Activated CD8-positive, alpha-beta T cell treated with anti-CD3 and anti-CD28 coated beads for 36 hours (primary cell): Measurements from ENCODE around the gene ADM2. TPM values are rescaled to one million over a fixed set of nuclear protein-coding genes. Genes with fewer than 3 reads are reported as not detected.
A peak's percentile ranks its signal among the peaks of the same experiment; 100 is the strongest.

Source experiments
- ATAC-seq: fragments of 200-7000 bp; cut with Tn5 transposase; one replicate; pipeline ENCODE4 v1.10.0; 2021; ENCODE audit warnings: mild to moderate bottlenecking, moderate library complexity
- CTCF ChIA-PET: fragments of 350-600 bp; sonication (Branson Sonifier 250); formaldehyde crosslinking; loops from one replicate; lab custom pipeline; 2021; ENCODE audit warnings: antibody characterized with exemption; lab: Charles Lee
- POLR2A ChIA-PET: fragments of 350-600 bp; sonication (Branson Sonifier 250); formaldehyde crosslinking; loops from one replicate; lab custom pipeline; 2021; ENCODE audit warnings: antibody characterized with exemption; lab: Charles Lee
- DNase-seq: peaks from one replicate; pipeline ENCODE4 v3.0.0-alpha.2; 2020
- H3K27ac Mint-ChIP-seq: one replicate; pipeline ENCODE4 v1.8.0; 2021; ENCODE audit warnings: mild to moderate bottlenecking, mixed read lengths
- H3K27me3 Mint-ChIP-seq: one replicate; pipeline ENCODE4 v1.8.0; 2021; ENCODE audit warnings: mixed read lengths
- H3K36me3 Mint-ChIP-seq: one replicate; pipeline ENCODE4 v1.8.0; 2021; ENCODE audit warnings: low read depth, mixed read lengths
- H3K4me1 Mint-ChIP-seq: one replicate; pipeline ENCODE4 v1.8.0; 2021; ENCODE audit warnings: low read depth, mixed read lengths
- H3K4me3 Mint-ChIP-seq: one replicate; pipeline ENCODE4 v1.8.0; 2021; ENCODE audit warnings: mild to moderate bottlenecking, moderate library complexity, mixed read lengths
- H3K9me3 Mint-ChIP-seq: one replicate; pipeline ENCODE4 v1.8.0; 2021; ENCODE audit warnings: mixed read lengths
- CTCF ChIP-seq: fragments of 200-600 bp; IDR thresholded peaks from one replicate; pipeline ENCODE4 v1.8.0; 2022; ENCODE audit warnings: antibody characterized with exemption, mild to moderate bottlenecking
- intact Hi-C: fragments of 100-400 bp; cut with micrococcal nuclease; formaldehyde crosslinking; loops from one replicate; pipeline ENCODE4 v1.10.0; 2022
- total RNA-seq, 2 experiments: library from RNA; stranded (reverse); gene quantifications; one replicate each; pipeline ENCODE4 v1.2.3, GENCODE V29; 2021

Gene ADM2
- total RNA-seq, 2 experiments from 2014 or later, result 5.5 to 6.8 TPM

DNA sequence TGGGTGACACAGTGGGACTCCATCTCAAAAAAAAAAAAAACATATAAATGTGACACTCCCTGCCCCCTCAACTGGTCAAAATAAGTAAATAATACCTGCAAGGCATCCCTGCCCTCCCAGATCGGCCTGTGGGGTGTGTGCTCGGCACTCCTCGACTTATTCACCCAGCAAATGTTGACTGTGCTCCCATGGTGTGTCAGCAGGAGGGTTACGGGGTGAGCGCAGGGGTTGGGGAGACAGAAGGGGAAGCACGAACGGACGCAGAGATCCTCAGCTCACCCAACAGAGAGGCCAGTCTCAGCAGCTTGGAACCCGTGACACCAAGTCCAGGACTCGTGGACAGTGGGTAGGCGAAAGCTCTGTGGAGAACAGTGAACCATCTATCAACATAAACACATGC is 1.6 kb upstream of the ADM2 start:
- no peak for ATAC-seq
- Mint-ChIP-seq H3K4me3 (peak overlapping the region; percentile 65), H3K4me1 (peaks cover 8% of the 10 kb centered on the region), H3K36me3 (no peaks in the 10 kb centered on the region), H3K27me3 (peaks cover 6% of the 10 kb centered on the region), H3K27ac (no peak overlapping the region), H3K9me3 (no peaks in the 10 kb centered on the region)
- no peak for TF ChIP-seq CTCF
- ChIA-PET POLR2A (interaction anchor here (0.8 to 1.2 kb wide), 2 partner anchors 17 to 515 kb away, joined by 3 read pairs; no protein-coding TSS in a partner anchor), CTCF (interaction anchor here (0.9 to 1.2 kb wide), 3 partner anchors 19 to 141 kb away, joined by 3 read pairs; partner anchors contain the start of gene SCO2)
- DNase-seq, result no peak
- intact Hi-C loops, result no loop called here

DNA sequence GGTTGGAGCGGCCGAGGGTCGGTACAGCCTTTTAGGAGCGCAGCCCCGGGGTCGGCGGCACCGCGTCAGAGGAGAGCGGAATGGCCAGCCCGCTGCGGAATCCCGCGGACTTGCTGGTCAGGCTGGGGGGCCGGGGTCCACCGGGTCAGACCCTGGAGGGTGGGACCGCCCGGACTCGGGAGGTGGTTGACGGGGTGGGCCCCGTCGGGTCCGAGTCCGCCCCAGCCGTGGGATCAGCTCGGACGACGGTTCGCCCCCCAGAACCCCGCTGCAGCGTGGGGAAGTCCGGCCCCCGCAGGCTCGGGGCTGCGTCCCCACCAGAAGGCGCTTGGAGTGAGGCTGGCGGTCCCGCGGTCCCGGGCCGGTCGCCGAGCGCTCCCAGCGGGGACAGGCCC is 301 bp upstream of the ADM2 start:
- CTCF ChIA-PET, result interaction anchor here (0.8 to 1.0 kb wide), 2 partner anchors 17 to 18 kb away, joined by 3 to 5 read pairs; no protein-coding TSS in a partner anchor
- Mint-ChIP-seq H3K27ac (no peak overlapping the region), H3K36me3 (no peaks in the 10 kb centered on the region), H3K4me1 (peaks cover 3% of the 10 kb centered on the region), H3K4me3 (peak overlapping the region; percentile 65), H3K9me3 (no peaks in the 10 kb centered on the region), H3K27me3 (peaks cover 6% of the 10 kb centered on the region)
- no peak for TF ChIP-seq CTCF
- intact Hi-C loops, result no loop called here
- POLR2A ChIA-PET, result interaction anchor here (0.7 kb wide), 1 partner anchor 45 kb away, joined by 3 read pairs; the partner anchor contains the start of gene SCO2
- no peak for DNase-seq
- no peak for ATAC-seq

- H3K27ac Mint-ChIP-seq, result peak overlapping the region; percentile 63
- H3K4me1 Mint-ChIP-seq, result peaks cover 3% of the 10 kb centered on the region
- CTCF ChIA-PET, result interaction anchor here (0.8 to 1.0 kb wide), 3 partner anchors 10 to 16 kb away, joined by 3 to 5 read pairs (median 3); no protein-coding TSS in a partner anchor
These were observed 1.0 kb downstream of the ADM2 start for GRCh38 chr22:50482107-50483074.

DNA sequence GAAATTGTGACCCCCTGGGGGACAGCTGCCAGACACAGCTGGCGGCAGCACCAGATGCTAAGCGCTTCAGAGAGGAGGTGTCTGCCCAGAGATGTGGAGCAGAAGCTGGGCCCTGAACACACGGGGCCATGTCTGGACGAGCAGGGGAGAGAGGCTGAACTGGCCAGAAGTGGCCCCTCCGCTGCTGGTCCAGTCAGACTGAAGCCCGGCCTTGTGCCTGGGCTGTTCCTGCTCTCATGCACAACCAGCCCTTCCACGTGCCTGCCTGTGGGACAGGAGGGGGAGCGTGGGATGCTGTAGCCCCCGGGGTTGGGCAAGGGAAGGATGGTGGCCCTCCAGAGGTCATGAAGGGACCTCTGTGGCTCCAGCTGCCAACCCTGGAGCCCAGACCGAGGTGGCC is 1.8 kb downstream of the ADM2 start:
- Mint-ChIP-seq H3K27me3 (peaks cover 6% of the 10 kb centered on the region), H3K27ac (no peak overlapping the region), H3K4me3 (peak overlapping the region; percentile 19), H3K36me3 (no peaks in the 10 kb centered on the region), H3K4me1 (peaks cover 3% of the 10 kb centered on the region), H3K9me3 (no peaks in the 10 kb centered on the region)
- DNase-seq (no peak), ATAC-seq (no peak)
- CTCF ChIA-PET, result interaction anchor here (0.8 kb wide), 1 partner anchor 11 kb away, joined by 3 read pairs; no protein-coding TSS in a partner anchor
- TF ChIP-seq CTCF, result no peak
- POLR2A ChIA-PET, result interaction anchor here (0.6 to 3.3 kb wide), 3 partner anchors 8 to 14 kb away, joined by 4 to 11 read pairs (median 4); no protein-coding TSS in a partner anchor
- intact Hi-C loops, result no loop called here

More at GRCh38 chr22:50482107-50483074, 1.0 kb downstream of the ADM2 start:
- POLR2A ChIA-PET, result interaction anchor here (1.7 to 3.3 kb wide), 2 partner anchors 9 to 13 kb away, joined by 4 to 11 read pairs; no protein-coding TSS in a partner anchor
- H3K9me3 Mint-ChIP-seq, result no peaks in the 10 kb centered on the region
- ATAC-seq (peak; percentile 15), DNase-seq (no peak)
- no peaks in the 10 kb centered on the region for H3K36me3 Mint-ChIP-seq
- peak overlapping the region; percentile 79 for H3K4me3 Mint-ChIP-seq
- intact Hi-C loops, result no loop called here
- TF ChIP-seq CTCF, result no peak
- H3K27me3 Mint-ChIP-seq, result peaks cover 6% of the 10 kb centered on the region
